ENCODE results near the gene SORT1.
"Not testable (repeated sequence)": the region's sequence is repeated elsewhere in the genome, so short reads cannot be mapped to it uniquely, and the experiment has no call there.

Gene SORT1

DNA sequence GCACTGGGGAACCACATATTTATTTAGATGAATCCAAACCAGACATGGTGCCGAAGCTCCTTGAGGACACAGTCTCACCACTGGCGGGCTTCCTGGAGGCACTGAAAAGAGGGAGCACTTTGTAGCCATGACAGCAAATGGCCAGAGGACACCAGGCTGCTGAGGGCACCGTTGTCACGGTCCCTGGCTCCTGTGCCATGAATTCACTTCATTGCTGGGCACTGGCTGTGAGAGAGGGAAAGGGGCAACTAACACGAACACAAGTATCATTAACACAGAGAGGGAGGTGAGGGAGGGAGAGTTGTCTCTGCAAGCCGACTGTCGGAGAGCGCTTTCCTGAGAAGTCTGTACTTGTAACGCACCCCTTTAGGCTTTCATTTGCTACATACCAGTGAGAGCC lies 105.4 kb downstream of the SORT1 start:
- DNase-seq (ENCODE audit: low read depth) = no peak
- no peak for TF ChIP-seq CTCF (conservative IDR thresholded peaks at IDR 0.05; ENCODE audit: low read depth, low read length)
- H3K4me3 ChIP-seq (ENCODE audit: low read depth, low read length) = no peak overlapping the region

DNA sequence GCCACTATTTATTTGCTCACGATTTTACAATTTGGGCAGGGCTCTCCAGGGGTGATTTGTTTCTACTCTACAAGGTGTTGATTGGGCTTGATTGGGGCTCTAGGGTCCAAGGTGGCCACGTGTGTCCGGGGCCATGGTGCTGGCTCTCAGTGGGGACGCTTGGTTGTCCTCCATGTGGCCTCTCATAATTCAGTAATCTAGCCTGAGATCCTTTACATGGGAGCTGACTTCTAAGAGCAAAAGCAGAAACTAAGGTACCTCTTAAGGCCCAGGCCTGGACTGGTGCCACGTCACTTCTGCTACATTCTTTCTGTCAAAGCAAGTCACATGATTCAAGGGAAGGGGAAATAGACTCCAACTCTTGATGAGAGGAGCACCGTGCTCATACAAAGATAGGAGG lies 106.7 kb downstream of the SORT1 start:
- H3K4me3 ChIP-seq (ENCODE audit: low read depth, low read length) = no peak overlapping the region
- TF ChIP-seq CTCF (conservative IDR thresholded peaks at IDR 0.05; ENCODE audit: low read depth, low read length) = no peak
- no peak for DNase-seq (ENCODE audit: low read depth)

GRCh38 chr1:109290137-109290536 lies 107.6 kb downstream of the SORT1 start:
- TF ChIP-seq CTCF (conservative IDR thresholded peaks at IDR 0.05; ENCODE audit: low read depth, low read length) = no peak
- DNase-seq (ENCODE audit: low read depth) = no peak
- H3K4me3 ChIP-seq (ENCODE audit: low read depth, low read length) = no peak overlapping the region

GRCh38 chr1:109286762-109287161 lies 111.0 kb downstream of the SORT1 start:
- DNase-seq (ENCODE audit: low read depth); H3K4me3 ChIP-seq (ENCODE audit: low read depth, low read length): not testable (repeated sequence)

- TF ChIP-seq CTCF (conservative IDR thresholded peaks at IDR 0.05; ENCODE audit: low read depth, low read length) = no peak
- H3K4me3 ChIP-seq (ENCODE audit: low read depth, low read length) = peak overlapping the region; percentile 84
These were observed 113.7 kb downstream of the SORT1 start for GRCh38 chr1:109283748-109284600.

DNA sequence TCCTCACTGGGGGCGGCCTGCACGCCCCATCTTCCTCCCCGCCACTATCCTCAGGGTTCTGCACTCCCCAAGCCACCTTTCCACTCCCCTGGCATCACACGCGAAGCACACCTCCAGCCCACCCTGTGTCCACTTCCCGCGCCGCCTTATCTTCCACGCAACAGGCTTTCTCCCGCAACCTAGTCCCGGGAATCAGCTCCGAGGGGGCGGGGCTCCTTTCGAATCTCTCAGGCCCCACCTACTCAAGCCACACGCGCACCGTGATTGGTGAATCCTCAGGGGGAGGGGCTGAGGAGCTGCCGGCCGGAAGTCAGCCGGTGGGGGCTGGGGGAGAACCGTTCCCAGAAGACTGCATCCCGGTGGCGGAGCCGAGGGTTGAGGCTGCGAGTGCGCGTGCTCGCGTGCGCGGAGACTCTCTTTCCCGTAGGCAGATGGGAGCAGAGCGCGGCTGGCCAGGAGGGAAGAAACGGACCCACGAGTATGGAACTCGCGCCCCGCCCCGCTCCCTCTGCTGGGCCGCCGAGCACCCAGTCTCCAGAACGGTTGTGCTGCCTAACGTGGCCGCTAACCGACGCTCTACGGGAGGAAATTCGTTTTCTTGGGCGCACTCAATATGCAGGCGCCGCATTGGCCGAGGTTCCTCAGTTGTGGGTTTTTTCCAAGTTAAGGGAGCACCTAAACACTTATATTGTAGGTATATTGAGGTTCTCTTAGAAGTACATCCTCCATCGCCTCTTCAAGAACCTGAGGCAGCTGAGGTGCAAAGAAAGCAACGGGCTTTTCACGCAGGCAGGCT lies 114.6 kb downstream of the SORT1 start, which contains the start of gene PSRC1:
PSRC1 (minus strand) TSS at position 194 of the 796 bp plus-strand sequence.
- peak; percentile 72 for TF ChIP-seq CTCF (conservative IDR thresholded peaks at IDR 0.05; ENCODE audit: low read depth, low read length)
- peak; percentile 97 for DNase-seq (ENCODE audit: low read depth)
- peak within 1 kb of the TSS; percentile 84 for H3K4me3 ChIP-seq (ENCODE audit: low read depth, low read length)

More at GRCh38 chr1:109283748-109284600, 113.7 kb downstream of the SORT1 start:
- DNase-seq (ENCODE audit: low read depth) = no peak

- DNase-seq (ENCODE audit: low read depth) = no peak
- TF ChIP-seq CTCF (conservative IDR thresholded peaks at IDR 0.05; ENCODE audit: low read depth, low read length) = no peak
- H3K4me3 ChIP-seq (ENCODE audit: low read depth, low read length) = peak overlapping the region; percentile 84
These were observed 115.2 kb downstream of the SORT1 start for GRCh38 chr1:109282497-109282951.

Measured in choroid plexus epithelial cell (primary cell).